ENCODE data around the gene CELSR1. TPM values are rescaled to one million over a fixed set of nuclear protein-coding genes. Genes with fewer than 3 reads are reported as not detected.
A peak's percentile ranks its signal among the peaks of the same experiment; 100 is the strongest.

CELSR1 gene
- total RNA-seq, 3 donors from 2014 or later = 1.9 to 4.2 (median 2.5) TPM

GRCh38 chr22:46536537-46537224, 739 bp downstream of the CELSR1 start:
- intact Hi-C loops (cut with DNase I, micrococcal nuclease) = no loop called here
- Histone ChIP-seq H3K4me3 (no peak overlapping the region), H3K9me3 (no peaks in the 10 kb centered on the region), H3K36me3 (ENCODE audit: low read depth) (no peaks in the 10 kb centered on the region), H3K4me1 (ENCODE audit: low read depth) (peaks cover 19% of the 10 kb centered on the region)
- no peak for DNase-seq
- TF ChIP-seq CTCF (IDR thresholded peaks at IDR 0.05) = no peak
- ATAC-seq = peak; percentile 7

- TF ChIP-seq CTCF (IDR thresholded peaks at IDR 0.05) = no peak
- peaks cover 19% of the 10 kb centered on the region for H3K4me1 ChIP-seq (ENCODE audit: low read depth)
- no peak for DNase-seq
- no peaks in the 10 kb centered on the region for H3K9me3 ChIP-seq
- no peak overlapping the region for H3K4me3 ChIP-seq
- no peak for ATAC-seq
- intact Hi-C loops (cut with DNase I, micrococcal nuclease) = no loop called here
- no peaks in the 10 kb centered on the region for H3K36me3 ChIP-seq (ENCODE audit: low read depth)
Measured at GRCh38 chr22:46535876-46536536, 1.4 kb downstream of the CELSR1 start.

- intact Hi-C loops (cut with DNase I, micrococcal nuclease) = no loop called here
- H3K4me1 ChIP-seq (ENCODE audit: low read depth) = peaks cover 19% of the 10 kb centered on the region
Measured at GRCh38 chr22:46534901-46535630, 2.4 kb downstream of the CELSR1 start.

GRCh38 chr22:46534177-46534776, 3.1 kb downstream of the CELSR1 start:
- no peak for TF ChIP-seq CTCF (IDR thresholded peaks at IDR 0.05)
- H3K36me3 ChIP-seq (ENCODE audit: low read depth) = no peaks in the 10 kb centered on the region
- ATAC-seq (no peak), DNase-seq (no peak)
- intact Hi-C loops (cut with DNase I, micrococcal nuclease) = no loop called here
- H3K4me3 ChIP-seq = no peak overlapping the region
- peaks cover 17% of the 10 kb centered on the region for H3K4me1 ChIP-seq (ENCODE audit: low read depth)
- H3K9me3 ChIP-seq = no peaks in the 10 kb centered on the region

More at GRCh38 chr22:46534901-46535630, 2.4 kb downstream of the CELSR1 start:
- no peaks in the 10 kb centered on the region for H3K9me3 ChIP-seq
- no peak for TF ChIP-seq CTCF (IDR thresholded peaks at IDR 0.05)
- no peak for ATAC-seq
- H3K4me3 ChIP-seq = no peak overlapping the region
- no peak for DNase-seq
- H3K36me3 ChIP-seq (ENCODE audit: low read depth) = no peaks in the 10 kb centered on the region

GRCh38 chr22:46533070-46533833, 4.2 kb downstream of the CELSR1 start:
- H3K4me3 ChIP-seq = no peak overlapping the region
- DNase-seq (no peak), ATAC-seq (no peak)
- intact Hi-C loops (cut with DNase I, micrococcal nuclease) = no loop called here
- TF ChIP-seq CTCF (IDR thresholded peaks at IDR 0.05) = no peak
- no peaks in the 10 kb centered on the region for H3K9me3 ChIP-seq
- H3K4me1 ChIP-seq (ENCODE audit: low read depth) = peaks cover 7% of the 10 kb centered on the region
- H3K36me3 ChIP-seq (ENCODE audit: low read depth) = no peaks in the 10 kb centered on the region
